NCI-H748 treated with DMSO at 0.1 percent for 48 hours (cell line): ENCODE data around the gene PKD1L1.
"Not testable (repeated sequence)": the region's sequence is repeated elsewhere in the genome, so short reads cannot be mapped to it uniquely, and the experiment has no call there.

ENCODE experiments used
- DNase-seq: peaks from one replicate; lab custom pipeline; 2025; lab: John Stamatoyannopoulos, UW

Gene PKD1L1

DNA sequence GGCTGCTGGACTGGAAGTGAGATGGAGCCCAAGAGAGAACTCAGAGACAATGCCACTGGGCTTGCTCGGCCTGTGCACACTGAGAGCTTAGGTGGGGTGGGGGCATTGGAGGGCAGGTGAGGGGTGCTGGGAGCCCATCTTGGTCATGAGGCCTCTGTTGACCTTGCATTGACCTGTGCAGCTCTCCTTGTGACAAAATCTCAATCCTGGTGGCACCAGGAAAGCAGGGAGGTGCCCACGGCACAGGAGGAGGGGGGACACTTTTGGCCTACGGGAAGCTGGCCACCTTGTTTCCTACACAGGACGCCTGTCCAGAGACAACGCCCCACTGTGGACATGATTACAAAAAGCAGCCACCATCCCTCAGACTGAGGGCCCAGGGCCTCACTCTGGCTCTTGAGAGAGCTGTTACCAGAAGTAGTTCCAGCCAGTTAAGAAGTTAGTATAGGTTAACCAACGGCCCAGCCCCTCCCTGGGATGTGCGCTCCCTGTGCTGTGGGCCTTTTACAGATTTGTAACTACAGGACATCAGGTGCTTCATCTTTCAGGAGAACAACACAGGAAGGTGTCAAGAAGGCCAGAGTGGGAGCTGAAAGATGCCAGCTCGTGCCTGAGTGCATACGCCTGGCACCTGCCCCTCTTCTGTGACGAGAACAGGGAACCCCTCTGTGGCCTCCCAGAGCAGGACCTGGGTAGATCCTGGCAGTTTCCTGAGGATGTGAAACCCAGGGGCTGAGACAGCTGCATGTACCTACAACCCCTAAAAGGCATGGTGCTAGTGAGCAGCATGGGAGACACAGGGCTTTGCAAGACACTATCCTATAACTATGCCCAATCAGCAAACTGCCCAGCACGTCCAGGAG is 10.3 kb downstream of the PKD1L1 start:
- no peak for DNase-seq

DNA sequence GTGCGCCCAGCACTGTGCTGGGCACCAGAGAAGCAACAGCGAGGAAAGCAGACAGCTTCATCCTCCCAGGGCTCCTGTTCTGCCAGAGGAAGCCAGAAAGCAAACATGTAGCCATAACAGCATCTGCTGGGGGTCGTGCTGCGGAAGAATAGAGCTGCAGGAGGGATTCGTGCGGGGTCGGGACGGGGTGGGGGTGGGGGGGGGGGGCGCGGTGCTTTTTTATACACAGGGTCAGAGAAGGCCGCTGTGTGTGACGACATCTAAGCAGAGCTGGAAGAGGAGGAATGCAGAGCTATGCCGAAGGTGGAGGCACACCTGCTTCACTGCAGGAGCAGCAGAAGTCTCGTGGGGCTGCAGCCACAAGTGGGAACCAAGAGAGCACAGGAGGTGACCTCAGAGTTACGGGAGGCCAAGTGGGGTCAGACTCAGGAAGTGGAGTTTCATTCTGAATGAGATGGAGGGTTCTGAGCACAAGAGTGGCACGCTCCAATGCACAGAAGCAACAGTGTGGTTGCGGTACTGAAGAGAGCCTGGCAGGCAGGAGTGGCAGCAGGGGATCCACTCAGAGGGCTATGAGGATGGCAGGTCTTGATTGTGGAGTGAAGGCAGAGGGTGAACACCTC is 11.1 kb downstream of the PKD1L1 start:
- DNase-seq: no peak

DNA sequence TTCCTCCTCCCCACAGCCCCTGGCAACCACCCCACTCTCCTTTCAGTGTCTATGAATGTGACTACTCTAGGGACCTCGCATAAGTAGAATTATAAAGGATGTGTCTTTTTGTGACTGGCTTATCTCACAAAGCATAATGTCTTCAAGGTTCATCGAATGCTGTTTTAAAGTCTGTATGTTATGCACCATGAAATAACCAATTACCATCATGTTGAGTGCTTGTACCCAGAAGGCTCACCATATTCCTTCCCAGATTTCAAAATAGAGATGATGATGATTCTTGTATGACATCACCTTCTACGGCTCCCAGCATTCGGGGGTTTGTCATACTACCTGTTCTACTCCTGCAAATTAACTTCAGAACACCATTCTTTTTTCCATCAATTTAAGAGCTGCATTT is 11.9 kb downstream of the PKD1L1 start:
- no peak for DNase-seq

DNA sequence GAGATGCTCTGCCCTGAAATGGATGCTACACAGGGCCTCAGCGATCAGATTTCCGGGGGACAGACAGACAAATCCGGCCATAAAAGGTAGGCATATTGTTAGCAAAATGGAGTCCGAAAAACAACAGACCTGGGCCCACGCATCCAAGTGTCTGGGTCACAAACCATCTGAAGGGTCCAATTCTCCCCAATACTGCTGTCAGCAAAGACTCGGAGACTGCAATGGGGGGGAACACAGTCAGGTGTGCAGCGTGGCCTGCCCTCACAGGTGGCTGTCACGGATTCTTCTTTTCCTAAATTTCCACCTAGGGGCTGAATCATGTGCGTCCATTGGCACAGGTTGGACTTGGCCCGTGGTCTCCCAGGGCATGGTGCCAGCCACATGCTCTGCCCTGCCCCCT is 12.9 kb downstream of the PKD1L1 start:
- DNase-seq: no peak

DNA sequence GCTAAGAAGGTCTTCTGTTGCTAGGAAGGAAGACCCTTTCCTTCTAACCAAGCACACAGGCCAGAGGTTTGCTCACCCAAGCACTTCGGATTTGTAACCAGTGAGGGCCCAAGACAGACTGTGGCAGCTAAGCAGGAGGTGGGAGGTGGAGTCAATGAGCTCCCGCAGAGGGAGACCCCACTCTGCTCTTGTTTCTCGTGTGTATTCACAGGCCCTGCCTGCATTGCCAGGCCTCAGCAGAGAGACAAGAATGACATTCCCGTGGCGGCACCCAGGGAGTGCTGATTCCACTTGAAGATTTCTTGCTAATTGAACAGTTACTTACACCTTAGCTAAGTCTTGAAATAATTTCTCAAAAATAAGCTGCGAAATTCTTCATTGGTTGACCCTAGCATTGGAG is 13.4 kb downstream of the PKD1L1 start:
- DNase-seq: no peak

DNA sequence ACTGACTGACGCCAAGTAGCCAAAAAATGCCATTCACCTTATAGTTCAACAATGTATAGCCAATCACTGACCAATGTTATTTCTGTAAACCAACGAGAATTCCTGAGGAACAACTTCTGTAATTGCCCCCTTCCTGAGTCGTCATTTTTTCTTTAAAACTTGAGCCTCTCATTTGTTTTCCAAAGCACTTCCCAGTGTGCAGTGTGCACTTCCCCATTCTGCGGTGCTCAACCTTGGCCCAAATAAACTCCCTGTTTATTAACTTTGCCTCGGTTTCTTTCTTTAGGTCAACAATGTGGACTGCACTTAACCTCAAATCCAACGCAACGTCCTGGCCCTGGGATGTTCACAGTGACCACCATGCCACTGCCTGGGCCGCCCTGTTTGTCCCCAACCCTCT is 15.1 kb downstream of the PKD1L1 start:
- no peak for DNase-seq

DNA sequence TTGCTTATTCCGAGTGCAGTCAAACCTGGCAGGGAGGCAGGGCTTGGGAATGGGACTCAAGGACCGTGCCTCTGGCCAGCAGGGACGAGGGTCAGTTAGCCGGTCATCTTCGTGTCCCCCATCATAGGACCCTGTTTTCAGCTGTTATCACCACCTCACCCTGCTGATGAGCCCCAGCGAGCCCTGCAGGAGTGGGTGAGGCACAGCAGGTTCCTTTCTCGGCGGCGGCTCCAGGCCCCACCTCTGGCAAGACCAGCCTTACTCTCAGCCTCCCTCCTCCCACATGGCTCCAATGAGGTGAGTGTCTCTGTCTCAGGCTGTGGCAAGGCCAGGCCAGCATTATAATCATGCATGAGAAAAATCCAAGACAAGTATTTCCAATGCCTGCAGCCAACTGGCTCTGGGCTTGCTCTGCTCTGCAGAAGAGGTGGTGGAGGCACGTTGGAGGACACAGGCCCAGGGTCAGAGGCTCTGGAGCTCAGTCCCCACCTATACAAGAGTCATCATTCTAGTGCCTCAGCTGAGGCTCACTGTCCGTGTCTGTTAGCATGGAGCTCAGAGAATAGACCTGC is 15.7 kb downstream of the PKD1L1 start:
- DNase-seq: no peak

DNA sequence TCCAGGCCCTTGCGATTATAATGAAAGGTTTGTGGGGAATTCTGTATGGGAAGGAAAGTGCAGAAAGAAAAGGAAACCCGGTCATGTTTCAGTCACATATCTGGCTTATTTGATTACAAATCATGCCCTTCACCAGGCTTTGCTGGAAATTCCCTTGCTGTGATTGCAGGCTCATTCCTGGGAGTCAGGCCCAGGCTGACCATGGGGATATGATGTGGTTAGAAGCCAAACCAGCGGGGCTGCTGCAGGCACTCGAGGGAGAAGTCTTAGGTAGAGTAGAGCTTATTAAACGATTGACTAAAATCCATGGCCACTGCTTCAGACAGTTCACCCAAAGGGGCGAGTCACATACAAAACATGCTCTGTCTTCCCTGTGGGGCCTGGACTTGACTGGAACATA is 16.2 kb downstream of the PKD1L1 start:
- DNase-seq: no peak

DNA sequence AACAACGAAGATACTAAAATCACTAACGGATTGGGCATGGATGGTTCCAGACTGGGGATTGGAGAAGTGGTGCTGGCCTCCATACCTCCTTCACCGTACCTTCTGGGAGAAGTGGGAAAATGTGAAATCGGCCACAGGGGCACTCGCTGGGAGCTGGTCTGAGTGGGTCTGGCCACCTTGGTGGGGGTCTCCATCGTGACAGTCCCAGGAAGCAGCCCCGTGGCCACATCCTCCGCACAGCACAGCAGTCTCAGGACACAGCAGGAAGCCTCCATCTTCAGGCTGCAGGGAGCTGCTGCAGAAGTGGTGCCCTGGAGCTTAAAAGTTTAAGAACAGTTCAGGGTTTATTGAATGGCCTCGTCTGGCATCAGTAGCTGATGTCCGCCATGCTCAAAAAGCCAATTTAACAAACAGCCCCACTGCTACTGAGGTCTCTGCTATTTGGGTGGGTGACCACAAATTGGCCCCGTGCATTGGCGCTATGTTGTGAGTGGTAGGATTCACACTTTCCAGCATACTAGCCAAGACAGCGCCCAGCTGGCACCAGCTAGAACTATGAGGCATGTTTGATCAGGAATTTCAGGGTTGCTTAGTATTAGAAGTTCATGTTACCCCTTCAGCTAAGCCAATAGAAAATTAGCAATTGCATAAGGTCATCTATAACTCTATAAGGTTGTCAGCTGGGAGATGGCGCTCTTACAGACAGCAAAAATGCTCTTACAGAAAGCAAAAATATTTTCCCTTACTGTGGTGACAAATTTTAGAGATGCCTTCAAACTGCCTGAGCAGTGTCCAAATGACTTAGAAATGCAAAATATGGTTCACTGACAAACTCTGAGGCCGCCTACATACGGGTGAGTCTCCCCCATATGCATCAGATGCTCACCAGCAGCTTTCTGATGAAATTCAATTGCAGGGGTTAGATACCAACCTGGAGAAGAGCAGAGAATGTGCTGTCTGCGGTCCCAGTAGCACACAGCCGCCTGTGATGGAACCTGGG is 17.0 kb downstream of the PKD1L1 start:
- DNase-seq: no peak

DNA sequence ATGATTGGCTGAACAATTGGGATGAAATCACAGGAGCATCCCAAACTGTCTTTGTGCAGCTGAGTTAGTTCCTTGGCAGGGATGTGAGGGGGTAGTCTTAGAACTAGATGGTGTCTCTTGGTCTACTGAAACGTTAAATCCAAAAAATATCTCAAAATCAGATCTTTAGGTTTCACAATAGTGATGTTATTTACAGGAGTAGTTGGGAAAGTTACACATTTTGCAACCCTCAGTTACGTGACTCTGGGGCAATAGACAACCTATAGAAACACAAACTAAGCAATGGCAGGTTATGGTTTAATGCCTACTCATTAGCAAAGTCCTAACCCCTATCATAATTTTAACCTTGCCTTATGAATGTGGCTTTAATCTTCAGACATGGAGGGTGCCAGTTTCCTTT is 24.0 kb downstream of the PKD1L1 start:
- no peak for DNase-seq

DNA sequence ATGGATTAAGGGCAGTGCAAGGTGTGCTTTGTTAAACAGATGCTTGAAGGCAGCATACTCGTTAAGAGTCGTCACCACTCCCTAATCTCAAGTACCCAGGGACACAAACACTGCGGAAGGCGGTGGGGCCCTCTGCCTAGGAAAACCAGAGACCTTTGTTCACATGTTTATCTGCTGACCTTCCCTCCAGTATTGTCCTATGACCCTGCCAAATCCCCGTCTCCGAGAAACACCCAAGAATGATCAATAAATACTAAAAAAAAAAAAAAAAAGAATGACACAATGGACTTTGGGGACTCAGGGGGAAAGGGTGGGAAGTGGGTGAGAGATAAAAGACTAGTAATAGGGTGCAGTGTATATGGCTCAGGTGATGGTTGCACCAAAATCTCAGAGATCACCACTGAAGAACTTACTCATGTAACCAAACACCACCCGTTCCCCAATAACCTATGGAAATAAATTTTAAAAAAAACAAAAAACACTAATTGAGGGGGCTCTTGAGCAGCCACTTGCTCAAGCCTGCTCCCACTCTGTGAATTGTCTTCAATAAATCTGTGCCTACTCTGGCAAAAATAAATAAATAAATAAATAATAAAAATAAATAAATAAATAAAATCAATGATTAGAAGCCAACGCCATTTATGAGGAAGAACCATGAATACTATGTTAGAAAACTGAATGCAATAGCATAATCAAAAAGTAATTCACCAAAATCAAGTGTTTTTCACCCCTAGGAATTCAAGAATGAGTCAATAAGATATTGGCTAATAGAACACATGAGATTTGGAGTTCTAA is 25.0 kb downstream of the PKD1L1 start:
- not testable (repeated sequence) for DNase-seq

DNA sequence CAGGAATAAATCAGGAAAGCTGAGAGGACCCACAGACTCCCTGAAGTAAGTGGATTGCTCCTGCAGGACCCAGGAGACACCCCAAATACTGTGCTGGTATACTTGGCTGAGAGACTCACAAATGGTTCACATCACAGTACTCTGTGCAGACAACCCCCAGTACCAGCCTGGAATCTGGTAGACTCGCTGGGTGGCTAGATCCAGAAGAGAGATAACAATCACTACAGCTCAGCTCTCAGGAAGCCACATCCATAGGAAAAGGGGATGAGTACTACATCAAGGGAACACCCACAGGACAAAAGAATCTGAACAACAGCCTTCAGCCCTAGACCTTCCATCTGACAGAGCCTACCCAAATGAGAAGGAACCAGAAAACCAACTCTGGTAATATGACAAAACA is 31.8 kb downstream of the PKD1L1 start:
- not testable (repeated sequence) for DNase-seq

DNA sequence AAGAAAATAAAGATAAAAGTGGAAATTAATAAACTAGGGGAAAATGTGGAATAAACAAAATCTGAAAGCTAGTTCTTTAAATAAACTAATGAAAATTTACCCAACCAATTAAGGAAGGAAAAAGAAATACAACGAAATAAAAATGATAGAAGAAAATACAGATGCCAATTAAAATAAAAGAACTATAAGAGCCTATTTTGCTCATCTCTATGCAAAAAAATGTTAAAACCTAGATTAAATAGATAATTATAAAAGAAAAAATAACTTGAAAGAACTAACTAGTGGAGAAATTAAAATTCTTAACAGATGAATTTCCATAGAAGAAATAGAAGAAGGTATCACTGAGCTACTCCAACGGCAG is 32.7 kb downstream of the PKD1L1 start:
- no peak for DNase-seq

DNA sequence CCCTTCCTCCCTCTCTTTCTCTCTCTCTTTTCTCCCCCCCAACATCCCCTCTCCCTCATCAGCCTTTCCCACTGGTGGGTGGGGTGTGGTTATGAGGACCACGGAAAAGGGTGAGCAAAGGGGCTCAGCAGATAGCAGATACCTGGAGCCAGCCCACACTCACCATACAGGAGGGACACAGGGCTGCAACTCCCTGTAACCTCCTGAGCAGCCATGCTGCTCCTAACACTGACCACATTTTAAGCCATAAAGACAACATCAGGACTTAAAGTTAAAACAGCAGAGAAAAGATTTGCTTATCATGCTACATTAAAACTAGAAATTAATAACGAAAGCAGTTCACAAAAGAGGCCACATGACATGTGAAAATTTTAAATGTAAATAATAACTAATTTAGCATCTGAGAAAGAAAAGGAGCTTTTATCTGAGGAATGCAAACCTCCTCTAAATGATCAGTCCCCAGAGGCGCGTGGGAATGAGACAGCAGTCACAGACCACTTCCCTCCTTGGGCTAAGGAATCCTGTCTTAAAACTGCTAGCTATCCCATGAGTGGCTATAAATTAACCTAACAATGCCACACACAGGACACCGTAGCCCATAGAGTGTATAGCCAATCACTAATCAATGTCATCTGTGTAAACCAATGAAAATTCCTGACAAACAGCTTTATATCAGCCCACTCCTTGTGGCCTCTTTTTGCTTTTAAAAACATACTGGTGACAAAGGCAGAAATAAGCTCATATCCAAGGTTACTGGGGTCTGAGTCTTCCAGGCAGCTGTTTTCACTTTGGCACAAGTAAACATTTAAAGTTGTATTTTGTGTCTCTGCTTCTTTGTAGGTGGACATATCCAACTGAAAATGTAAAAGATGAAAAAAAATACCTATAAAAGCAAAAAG is 33.3 kb downstream of the PKD1L1 start:
- DNase-seq: no peak

DNA sequence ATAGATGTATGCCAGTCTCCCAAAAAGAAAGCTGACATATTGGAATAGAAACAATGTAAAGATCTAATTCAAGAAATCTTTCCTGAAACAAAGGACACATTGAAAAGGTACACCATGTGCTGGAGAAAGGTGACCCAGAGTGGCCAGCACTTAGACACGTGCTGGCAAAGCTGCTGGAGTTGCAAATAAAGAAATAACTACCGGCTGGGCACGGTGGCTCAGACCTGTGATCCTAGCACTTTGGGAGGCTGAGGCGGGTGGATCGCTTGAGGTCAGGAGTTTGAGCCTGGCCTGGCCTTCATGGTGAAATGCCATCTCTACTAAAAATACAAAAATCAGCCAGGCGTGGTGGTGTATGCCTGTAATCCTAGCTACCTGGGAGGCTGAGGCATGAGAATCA is 35.9 kb downstream of the PKD1L1 start:
- no peak for DNase-seq

DNA sequence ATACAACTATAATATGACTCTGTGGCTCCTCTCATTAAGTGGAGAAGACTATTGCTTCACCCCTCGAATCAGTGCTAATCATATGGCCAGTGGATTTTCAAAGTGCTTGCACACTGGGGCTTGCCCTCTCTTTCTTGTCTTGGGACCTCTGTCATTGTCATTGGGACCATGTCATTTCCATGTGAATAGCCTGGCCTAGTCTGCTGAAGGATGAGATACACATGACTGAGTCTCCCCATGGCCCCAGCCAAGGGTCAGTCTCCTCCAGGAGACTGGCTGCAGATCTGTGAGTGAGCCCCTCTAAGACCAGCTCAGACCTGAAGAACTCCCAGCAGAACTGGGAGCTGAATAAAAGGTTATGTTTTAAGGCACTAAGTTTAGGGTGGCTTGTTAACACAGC is 39.5 kb downstream of the PKD1L1 start:
- no peak for DNase-seq

DNA sequence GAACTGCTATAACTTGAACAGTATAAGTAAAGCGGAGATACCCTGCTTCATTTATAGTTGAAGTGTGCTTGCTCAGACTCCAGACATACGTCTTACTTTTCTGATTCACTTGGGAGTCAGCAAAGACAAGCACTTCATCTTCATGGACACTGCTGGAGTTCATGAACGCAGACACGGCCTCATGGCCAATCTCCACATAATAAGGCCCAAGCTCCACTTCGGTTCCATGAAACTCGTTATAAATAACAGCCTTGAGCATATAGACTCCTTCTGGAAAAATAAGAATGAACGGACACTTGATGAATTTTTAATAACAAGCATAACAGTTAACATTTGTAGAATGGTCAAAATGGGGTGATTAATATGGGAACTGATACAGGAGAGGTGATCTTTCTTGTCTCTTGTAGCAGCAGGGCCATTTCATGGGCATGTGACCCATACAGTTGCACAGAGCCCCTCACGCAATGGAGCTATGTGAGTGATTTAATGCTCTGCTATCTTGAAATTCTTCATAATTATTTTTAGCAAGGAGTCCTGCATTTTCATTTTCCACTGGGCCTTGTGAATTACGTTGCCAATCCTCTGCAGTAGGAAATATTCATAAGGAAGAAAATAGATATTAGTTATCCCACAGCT is 40.2 kb downstream of the PKD1L1 start:
- no peak for DNase-seq

DNA sequence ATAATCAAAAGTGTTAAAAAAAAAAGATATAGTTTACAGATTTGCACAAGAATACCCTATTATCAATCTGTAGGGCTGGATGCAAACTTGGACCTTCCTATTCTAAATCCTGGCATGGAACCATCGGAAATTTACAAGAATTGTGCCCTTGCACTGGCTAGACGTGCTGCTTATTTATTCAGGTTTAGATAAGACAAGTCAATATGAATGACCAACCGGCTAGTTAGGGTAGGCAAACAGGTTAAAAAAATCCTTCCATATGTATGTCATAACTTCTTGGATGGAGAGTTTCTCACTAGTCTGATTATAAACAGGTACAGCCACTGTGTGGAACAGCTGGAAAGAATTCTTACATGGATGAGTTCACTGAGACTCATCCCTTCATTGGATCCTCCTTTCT is 41.4 kb downstream of the PKD1L1 start:
- DNase-seq: no peak

DNA sequence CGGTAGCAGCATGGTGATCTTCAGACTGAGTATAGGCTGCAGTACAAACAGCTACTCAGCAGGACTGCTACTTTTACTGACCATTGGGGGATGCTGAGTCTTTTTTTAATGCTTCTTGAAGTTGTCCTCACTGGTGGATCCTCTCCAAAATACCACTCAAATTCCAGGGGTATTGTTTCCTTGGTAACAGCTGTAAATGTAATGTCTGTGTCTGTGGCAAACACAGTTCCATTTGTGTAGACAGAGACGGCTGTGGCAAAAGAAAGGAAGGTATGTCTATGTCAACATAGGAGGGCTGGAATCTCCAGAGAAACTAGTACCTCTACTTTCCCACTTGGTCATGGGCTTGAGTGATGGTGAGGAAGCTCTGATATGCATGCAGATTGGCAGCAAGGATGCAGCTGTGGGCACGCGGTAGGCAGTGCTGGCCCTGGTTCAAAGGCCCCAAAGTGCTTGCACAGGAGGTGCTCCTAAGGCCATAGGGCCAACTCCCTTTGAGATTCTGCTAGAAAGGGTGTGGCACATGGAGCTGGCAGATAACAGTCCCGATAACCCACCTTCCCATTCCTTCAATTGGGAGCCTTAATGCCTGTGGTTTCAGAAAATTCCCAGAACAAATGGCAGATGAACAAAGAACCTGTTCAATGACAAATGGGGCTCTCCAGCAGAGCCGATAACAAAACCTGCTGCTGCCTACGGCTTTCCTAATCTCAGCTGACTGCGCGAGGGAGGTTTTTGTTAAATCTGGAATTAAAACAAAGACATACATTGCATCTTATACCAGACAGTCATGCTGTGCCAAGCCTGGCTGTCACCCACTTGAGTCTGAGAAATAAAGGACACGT is 43.0 kb downstream of the PKD1L1 start:
- DNase-seq: no peak
